ENCODE measurements around the gene POLR1B. TPM values are rescaled to one million over a fixed set of nuclear protein-coding genes. Genes with fewer than 3 reads are reported as not detected.

POLR1B gene
- total RNA-seq, 4 donors from 2014 or later, result 6.8 to 41.4 (median 17.8) TPM

GRCh38 chr2:112602917-112603316, 60.7 kb downstream of the POLR1B start:
- no peak for DNase-seq
- intact Hi-C loops (cut with DNase I; ENCODE audit: low total_unique reads), result loop anchor here (10.0 kb wide), 1 partner anchor 122 kb away; the partner anchor contains the start of gene NT5DC4
- H3K36me3 ChIP-seq, result no peaks in the 10 kb centered on the region
- no peaks in the 10 kb centered on the region for H3K9me3 ChIP-seq
- no peak for TF ChIP-seq POLR2A (IDR thresholded peaks at IDR 0.05)
- no peak for TF ChIP-seq CTCF (IDR thresholded peaks at IDR 0.05)
- H3K4me3 ChIP-seq, result no peak overlapping the region
- H3K4me1 ChIP-seq, result no peaks in the 10 kb centered on the region
- no peaks in the 10 kb centered on the region for H3K27me3 ChIP-seq
- H3K27ac ChIP-seq, result no peak overlapping the region

- TF ChIP-seq POLR2A (IDR thresholded peaks at IDR 0.05) (no peak), CTCF (IDR thresholded peaks at IDR 0.05) (no peak)
- DNase-seq, result no peak
- no peaks in the 10 kb centered on the region for H3K36me3 ChIP-seq
- H3K9me3 ChIP-seq, result no peaks in the 10 kb centered on the region
- H3K27ac ChIP-seq, result no peak overlapping the region
- intact Hi-C loops (cut with DNase I; ENCODE audit: low total_unique reads), result loop anchor here (10.0 kb wide), 1 partner anchor 121 kb away; the partner anchor contains the start of gene NT5DC4
- H3K4me1 ChIP-seq, result no peaks in the 10 kb centered on the region
- H3K27me3 ChIP-seq, result no peaks in the 10 kb centered on the region
- H3K4me3 ChIP-seq, result no peak overlapping the region
These were observed 61.5 kb downstream of the POLR1B start for GRCh38 chr2:112603731-112604130.

GRCh38 chr2:112604952-112605351, 62.7 kb downstream of the POLR1B start:
- H3K36me3 ChIP-seq, result no peaks in the 10 kb centered on the region
- TF ChIP-seq CTCF (IDR thresholded peaks at IDR 0.05) (no peak), POLR2A (IDR thresholded peaks at IDR 0.05) (no peak)
- DNase-seq, result no peak
- H3K4me3 ChIP-seq, result no peak overlapping the region
- H3K27ac ChIP-seq, result no peak overlapping the region
- H3K4me1 ChIP-seq, result no peaks in the 10 kb centered on the region
- H3K9me3 ChIP-seq, result no peaks in the 10 kb centered on the region
- no peaks in the 10 kb centered on the region for H3K27me3 ChIP-seq
- intact Hi-C loops (cut with DNase I; ENCODE audit: low total_unique reads), result loop anchor here (10.0 kb wide), 1 partner anchor 120 kb away; the partner anchor contains the start of gene NT5DC4

- Histone ChIP-seq H3K4me3 (no peak overlapping the region), H3K27ac (no peak overlapping the region), H3K9me3 (no peaks in the 10 kb centered on the region), H3K4me1 (no peaks in the 10 kb centered on the region), H3K36me3 (no peaks in the 10 kb centered on the region), H3K27me3 (no peaks in the 10 kb centered on the region)
- intact Hi-C loops (cut with DNase I; ENCODE audit: low total_unique reads), result loop anchor here (10.0 kb wide), 1 partner anchor 119 kb away; the partner anchor contains the start of gene NT5DC4
- no peak for TF ChIP-seq POLR2A (IDR thresholded peaks at IDR 0.05)
- TF ChIP-seq CTCF (IDR thresholded peaks at IDR 0.05), result no peak
- no peak for DNase-seq
These were observed 63.7 kb downstream of the POLR1B start for GRCh38 chr2:112605926-112606325.

- Histone ChIP-seq H3K27me3 (no peaks in the 10 kb centered on the region), H3K9me3 (no peaks in the 10 kb centered on the region), H3K36me3 (no peaks in the 10 kb centered on the region), H3K4me1 (no peaks in the 10 kb centered on the region), H3K27ac (no peak overlapping the region), H3K4me3 (no peak overlapping the region)
- DNase-seq, result no peak
- intact Hi-C loops (cut with DNase I; ENCODE audit: low total_unique reads), result loop anchor here (10.0 kb wide), 1 partner anchor 118 kb away; the partner anchor contains the start of gene NT5DC4
- TF ChIP-seq CTCF (IDR thresholded peaks at IDR 0.05) (no peak), POLR2A (IDR thresholded peaks at IDR 0.05) (no peak)
These were observed 64.3 kb downstream of the POLR1B start for GRCh38 chr2:112606547-112606946.
